Measurements from ENCODE around the gene HOXA10. TPM values are rescaled to one million over a fixed set of nuclear protein-coding genes. Genes with fewer than 3 reads are reported as not detected.
A peak's percentile ranks its signal among the peaks of the same experiment; 100 is the strongest.

HOXA10 gene
- total RNA-seq, 2 experiments from 2014 or later, result not detected

- no peak overlapping the region for H3K4me3 ChIP-seq (ENCODE audit: low read length)
Observed at GRCh38 chr7:27205325-27206280, 31.5 kb upstream of the HOXA10 start.

GRCh38 chr7:27204851-27205322, 30.8 kb upstream of the HOXA10 start:
- H3K36me3 ChIP-seq (ENCODE audit: insufficient read depth, low read length), result no peaks in the 10 kb centered on the region
- CTCF ChIA-PET, result no interaction called here
- intact Hi-C loops (cut with DNase I, micrococcal nuclease), result no loop called here

More at GRCh38 chr7:27205325-27206280, 31.5 kb upstream of the HOXA10 start:
- Mint-ChIP-seq H3K27me3 (peaks cover 99% of the 10 kb centered on the region), H3K4me1 (ENCODE audit: low read depth) (peaks cover 45% of the 10 kb centered on the region), H3K27ac (no peak overlapping the region), H3K9me3 (no peaks in the 10 kb centered on the region), H3K4me3 (peak overlapping the region; percentile 30), H3K36me3 (ENCODE audit: low read depth) (no peaks in the 10 kb centered on the region)
- ChIA-PET POLR2A (no interaction called here), CTCF (interaction anchor here (1.2 kb wide), 1 partner anchor 10 kb away, joined by 3 read pairs; no protein-coding TSS in a partner anchor)
- intact Hi-C loops (cut with DNase I, micrococcal nuclease), result no loop called here
- Histone ChIP-seq H3K36me3 (ENCODE audit: insufficient read depth, low read length) (no peaks in the 10 kb centered on the region), H3K27ac (ENCODE audit: low read depth in 1 of 2, low read length in 2 of 2) (no peak overlapping the region), H3K4me1 (ENCODE audit: insufficient read depth, low read length) (peaks cover 43% of the 10 kb centered on the region), H3K27me3 (ENCODE audit: control insufficient read depth in 1 of 2, insufficient read depth in 2 of 2, low read length in 2 of 2) (peaks cover 90 to 99% of the 10 kb centered on the region in 2 experiments), H3K9me3 (ENCODE audit: control insufficient read depth in 1 of 2, insufficient read depth in 1 of 2, low read length in 2 of 2) (peaks cover 0 to 29% of the 10 kb centered on the region in 2 experiments)
- ATAC-seq (ENCODE audit: poor library complexity), result no peak
- no peak for DNase-seq
- TF ChIP-seq, protein P1, sequence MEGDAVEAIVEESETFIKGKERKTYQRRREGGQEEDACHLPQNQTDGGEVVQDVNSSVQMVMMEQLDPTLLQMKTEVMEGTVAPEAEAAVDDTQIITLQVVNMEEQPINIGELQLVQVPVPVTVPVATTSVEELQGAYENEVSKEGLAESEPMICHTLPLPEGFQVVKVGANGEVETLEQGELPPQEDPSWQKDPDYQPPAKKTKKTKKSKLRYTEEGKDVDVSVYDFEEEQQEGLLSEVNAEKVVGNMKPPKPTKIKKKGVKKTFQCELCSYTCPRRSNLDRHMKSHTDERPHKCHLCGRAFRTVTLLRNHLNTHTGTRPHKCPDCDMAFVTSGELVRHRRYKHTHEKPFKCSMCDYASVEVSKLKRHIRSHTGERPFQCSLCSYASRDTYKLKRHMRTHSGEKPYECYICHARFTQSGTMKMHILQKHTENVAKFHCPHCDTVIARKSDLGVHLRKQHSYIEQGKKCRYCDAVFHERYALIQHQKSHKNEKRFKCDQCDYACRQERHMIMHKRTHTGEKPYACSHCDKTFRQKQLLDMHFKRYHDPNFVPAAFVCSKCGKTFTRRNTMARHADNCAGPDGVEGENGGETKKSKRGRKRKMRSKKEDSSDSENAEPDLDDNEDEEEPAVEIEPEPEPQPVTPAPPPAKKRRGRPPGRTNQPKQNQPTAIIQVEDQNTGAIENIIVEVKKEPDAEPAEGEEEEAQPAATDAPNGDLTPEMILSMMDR (IDR thresholded peaks at IDR 0.05), result no peak

GRCh38 chr7:27203964-27204594, 30.0 kb upstream of the HOXA10 start:
- Histone ChIP-seq H3K4me3 (ENCODE audit: low read length) (no peak overlapping the region), H3K9me3 (ENCODE audit: control insufficient read depth in 1 of 2, insufficient read depth in 1 of 2, low read length in 2 of 2) (peaks cover 0 to 31% of the 10 kb centered on the region in 2 experiments), H3K36me3 (ENCODE audit: insufficient read depth, low read length) (no peaks in the 10 kb centered on the region), H3K27me3 (ENCODE audit: control insufficient read depth in 1 of 2, insufficient read depth in 2 of 2, low read length in 2 of 2) (peaks cover 84 to 91% of the 10 kb centered on the region in 2 experiments), H3K27ac (ENCODE audit: low read depth in 1 of 2, low read length in 2 of 2) (no peak overlapping the region), H3K4me1 (ENCODE audit: insufficient read depth, low read length) (peaks cover 46% of the 10 kb centered on the region)
- CTCF ChIA-PET, result no interaction called here
- TF ChIP-seq, protein P1 (IDR thresholded peaks at IDR 0.05), result no peak
- DNase-seq, result no peak
- Mint-ChIP-seq H3K4me1 (ENCODE audit: low read depth) (peaks cover 42% of the 10 kb centered on the region), H3K27me3 (peaks cover 88% of the 10 kb centered on the region), H3K4me3 (no peak overlapping the region), H3K36me3 (ENCODE audit: low read depth) (no peaks in the 10 kb centered on the region), H3K9me3 (no peaks in the 10 kb centered on the region), H3K27ac (no peak overlapping the region)
- no peak for ATAC-seq (ENCODE audit: poor library complexity)
- POLR2A ChIA-PET, result no interaction called here
- intact Hi-C loops (cut with DNase I, micrococcal nuclease), result no loop called here

More at GRCh38 chr7:27204851-27205322, 30.8 kb upstream of the HOXA10 start:
- Mint-ChIP-seq H3K36me3 (ENCODE audit: low read depth) (no peaks in the 10 kb centered on the region), H3K9me3 (no peaks in the 10 kb centered on the region), H3K27me3 (peaks cover 96% of the 10 kb centered on the region), H3K4me1 (ENCODE audit: low read depth) (peaks cover 42% of the 10 kb centered on the region), H3K4me3 (no peak overlapping the region), H3K27ac (no peak overlapping the region)
- TF ChIP-seq, protein P1 (IDR thresholded peaks at IDR 0.05), result no peak
- Histone ChIP-seq H3K27ac (ENCODE audit: low read depth in 1 of 2, low read length in 2 of 2) (no peak overlapping the region), H3K27me3 (ENCODE audit: control insufficient read depth in 1 of 2, insufficient read depth in 2 of 2, low read length in 2 of 2) (peaks cover 87 to 97% of the 10 kb centered on the region in 2 experiments), H3K4me1 (ENCODE audit: insufficient read depth, low read length) (peaks cover 42% of the 10 kb centered on the region), H3K9me3 (ENCODE audit: control insufficient read depth in 1 of 2, insufficient read depth in 1 of 2, low read length in 2 of 2) (peaks cover 0 to 30% of the 10 kb centered on the region in 2 experiments), H3K4me3 (ENCODE audit: low read length) (no peak overlapping the region)
- POLR2A ChIA-PET, result no interaction called here
- DNase-seq (no peak), ATAC-seq (ENCODE audit: poor library complexity) (no peak)
